ENCODE data around the gene PALB2.
A peak's percentile ranks its signal among the peaks of the same experiment; 100 is the strongest.
"Not testable (repeated sequence)": the region's sequence is repeated elsewhere in the genome, so short reads cannot be mapped to it uniquely, and the experiment has no call there.

PALB2 gene

DNA sequence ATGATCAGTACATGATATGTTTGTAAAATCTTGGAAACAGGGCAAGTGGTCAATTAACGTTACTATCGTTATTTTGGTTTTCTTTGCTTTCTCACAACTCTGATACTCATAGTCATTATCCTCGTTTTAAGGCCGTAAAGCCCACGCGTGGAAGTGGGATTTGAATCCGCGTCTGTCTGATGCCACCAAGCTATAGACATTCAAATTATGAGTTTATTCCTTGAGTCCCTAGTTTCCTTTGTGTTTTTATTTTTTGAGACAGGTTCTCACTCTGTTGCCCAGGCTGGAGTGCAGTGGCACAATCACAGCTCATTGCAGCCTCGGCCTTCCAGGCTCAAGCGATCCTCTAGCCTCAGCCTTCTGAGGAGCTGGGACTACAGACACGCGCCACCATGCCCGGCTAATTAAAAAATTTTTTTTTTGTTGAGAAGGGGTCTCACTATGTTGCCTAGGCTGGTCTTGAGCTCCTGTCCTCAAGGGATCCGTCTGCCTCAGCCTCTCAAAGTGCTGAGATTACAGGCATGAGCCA, 1.2 kb upstream of the PALB2 start:
- DNase-seq (ENCODE audit: low spot score), result no peak

DNA sequence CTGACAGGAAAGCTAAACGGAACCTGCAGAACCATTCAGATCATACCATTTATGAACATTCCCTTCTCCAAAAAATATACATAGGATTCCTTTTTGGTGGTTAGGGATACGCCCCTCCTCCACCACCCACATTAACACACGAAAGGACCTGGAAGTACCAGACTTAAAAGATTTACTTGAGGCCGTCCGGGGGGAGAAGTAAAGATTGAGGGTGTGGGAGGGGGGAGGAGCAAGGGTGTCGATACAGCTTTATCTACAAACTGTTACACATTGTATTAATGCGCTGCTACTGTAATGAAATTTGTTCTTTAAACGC, 537 bp downstream of the PALB2 start:
- DNase-seq (ENCODE audit: low spot score), result no peak

DNA sequence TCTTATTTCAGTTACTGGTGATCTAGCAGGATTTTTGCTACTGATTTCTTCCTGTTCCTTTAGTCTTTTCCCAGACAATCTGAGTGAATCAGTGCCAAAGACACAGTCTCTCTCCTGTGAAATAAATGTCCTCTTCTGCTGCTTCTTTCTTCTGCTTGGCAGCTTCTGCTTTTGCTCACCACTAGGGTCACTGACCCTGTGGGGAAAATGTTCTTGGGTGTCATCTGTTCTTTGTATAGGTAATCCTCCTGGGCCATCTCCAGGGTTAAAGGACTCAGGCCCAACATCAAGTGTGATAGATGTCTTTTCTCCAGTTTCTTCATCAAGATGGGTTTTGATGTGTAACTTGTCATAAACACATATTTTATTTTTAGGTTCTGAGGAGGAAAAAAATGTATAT, 5.2 kb downstream of the PALB2 start:
- no peak for DNase-seq (ENCODE audit: low spot score)

DNA sequence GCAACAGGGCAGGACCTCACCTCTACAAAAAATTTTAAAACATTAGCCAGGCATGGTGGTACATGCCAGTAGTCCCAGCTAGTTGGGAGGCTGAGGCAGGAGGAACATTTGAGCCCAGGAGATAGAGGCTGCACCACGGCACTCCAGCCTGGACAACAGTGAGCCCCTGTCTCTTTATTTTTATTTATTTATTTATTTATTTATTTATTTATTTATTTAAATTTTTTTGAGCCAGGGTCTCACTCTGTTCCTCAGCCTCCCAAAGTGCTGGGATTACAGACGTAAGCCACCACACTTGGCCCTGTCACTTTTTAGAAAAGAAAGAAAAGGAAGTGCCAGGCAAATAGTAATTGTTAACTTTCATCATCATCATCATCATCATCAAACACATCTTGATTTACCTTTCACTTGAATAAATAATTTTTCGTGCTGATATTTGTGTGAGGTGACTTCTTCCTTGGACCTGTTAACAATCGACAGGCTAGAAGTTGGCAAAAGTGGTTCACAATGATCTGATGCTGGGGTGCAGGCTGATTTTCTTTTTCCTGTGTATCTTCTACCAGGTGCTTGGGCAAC, 6.6 kb downstream of the PALB2 start:
- no peak for DNase-seq (ENCODE audit: low spot score)

DNA sequence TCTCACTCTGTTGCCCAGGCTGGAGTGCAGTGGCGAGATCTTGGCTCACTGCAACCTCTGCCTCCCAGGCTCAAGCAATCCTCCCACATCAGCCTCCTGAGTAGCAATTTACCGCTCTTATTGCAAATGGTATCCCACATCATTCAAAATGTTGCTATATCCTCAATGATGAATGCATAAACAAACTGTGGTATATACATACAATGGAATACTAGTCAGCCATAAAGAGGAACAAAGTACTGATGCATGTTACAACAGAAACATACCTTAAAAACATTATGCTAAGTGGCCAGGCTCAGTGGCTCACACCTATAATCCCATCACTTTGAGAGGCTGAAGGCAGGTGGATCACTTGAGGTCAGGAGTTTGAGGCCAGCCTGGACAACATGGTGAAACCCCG, 9.2 kb downstream of the PALB2 start:
- DNase-seq (ENCODE audit: low spot score), result not testable (repeated sequence)

DNA sequence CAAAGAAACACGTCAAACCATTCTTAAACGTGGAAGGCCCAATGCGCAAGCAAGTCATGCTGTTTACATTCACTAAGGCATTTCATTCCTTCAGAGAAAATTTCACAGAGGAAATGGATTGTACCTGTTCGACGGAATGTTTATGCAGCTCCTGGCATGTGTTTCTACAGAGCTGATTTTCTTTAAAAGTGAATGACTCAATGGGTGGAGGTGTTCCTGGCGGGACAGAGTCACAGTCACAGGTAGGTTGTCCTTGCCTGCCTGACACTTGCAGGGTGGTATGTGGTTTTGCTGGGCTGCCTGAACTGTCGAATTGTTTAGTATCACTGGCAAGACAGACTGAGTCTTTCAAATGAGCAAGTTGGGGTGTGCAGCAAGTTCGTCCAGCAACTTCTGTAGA, 11.6 kb downstream of the PALB2 start:
- no peak for DNase-seq (ENCODE audit: low spot score)

DNA sequence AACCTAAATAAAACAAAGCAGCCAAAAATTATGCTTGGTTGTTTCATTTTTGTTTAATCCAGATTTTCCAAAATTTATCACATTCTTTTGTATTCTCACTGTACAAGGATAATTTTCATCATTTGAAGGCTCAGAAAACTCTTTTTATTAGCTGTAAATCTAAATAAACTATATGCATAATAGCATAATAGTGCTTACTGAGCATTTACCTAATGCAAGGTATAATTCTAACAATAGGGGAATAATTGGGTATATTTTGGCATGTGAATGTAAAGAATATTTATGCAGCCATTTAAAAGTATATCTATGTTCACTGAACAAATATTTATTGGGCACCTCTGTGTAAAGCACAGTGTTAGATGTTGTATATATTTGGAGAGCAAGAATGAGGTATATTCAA, 17.0 kb downstream of the PALB2 start:
- no peak for DNase-seq (ENCODE audit: low spot score)

DNA sequence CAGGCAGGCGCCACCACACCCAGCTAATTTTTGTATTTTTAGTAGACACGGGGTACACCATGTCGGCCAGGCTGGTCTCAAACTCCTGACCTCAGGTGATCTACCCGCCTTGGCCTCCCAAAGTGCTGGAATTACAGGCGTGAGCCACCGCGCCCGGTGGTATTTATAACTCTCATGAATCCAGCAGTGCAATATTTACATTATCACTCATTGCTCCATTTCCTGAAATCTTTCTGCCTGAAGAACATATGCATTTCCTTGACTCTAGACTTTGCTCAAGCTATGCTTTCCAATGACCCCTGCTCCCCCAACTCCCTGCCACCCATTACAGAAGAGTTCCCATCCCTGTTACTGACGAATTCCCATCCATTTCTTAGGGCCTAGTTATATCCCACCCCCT, 25.3 kb downstream of the PALB2 start:
- no peak for DNase-seq (ENCODE audit: low spot score)

DNA sequence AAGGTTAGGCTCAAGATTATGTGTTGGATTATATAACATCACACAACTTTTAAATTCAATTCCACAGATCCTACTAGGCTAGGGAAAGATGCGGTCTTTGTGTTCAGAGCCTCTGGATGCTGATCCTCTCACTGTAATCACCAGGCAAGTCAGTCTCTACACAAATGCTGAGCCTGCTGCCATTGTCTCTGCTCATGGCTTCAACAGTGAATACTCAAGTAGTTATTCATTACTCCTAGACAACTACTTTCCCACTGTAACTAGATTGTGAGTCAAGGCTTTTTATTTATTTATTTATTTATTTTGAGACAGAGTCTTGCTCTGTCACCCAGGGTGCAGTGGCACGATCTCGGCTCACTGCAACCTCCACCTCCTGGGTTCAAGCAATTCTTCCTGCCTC, 29.2 kb downstream of the PALB2 start:
- no peak for DNase-seq (ENCODE audit: low spot score)

DNA sequence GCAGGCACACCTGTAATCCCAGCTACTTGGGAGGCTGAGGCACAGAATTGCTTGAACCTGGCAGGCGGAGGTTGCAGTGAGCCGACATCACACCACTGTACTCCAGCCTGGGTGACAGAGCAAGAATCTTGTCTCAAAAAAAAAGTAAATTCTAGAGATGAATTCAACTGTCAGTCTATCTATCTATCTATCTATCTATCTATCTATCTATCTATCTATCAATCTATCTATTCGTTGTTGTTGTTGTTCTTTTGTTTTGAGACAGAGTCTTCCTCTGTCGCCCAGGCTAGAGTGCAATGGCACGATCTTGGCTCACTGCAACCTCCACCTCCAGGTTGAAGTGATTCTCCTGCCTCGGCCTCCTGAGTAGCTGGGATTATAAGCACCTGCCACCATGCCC, 30.2 kb downstream of the PALB2 start:
- not testable (repeated sequence) for DNase-seq (ENCODE audit: low spot score)

DNA sequence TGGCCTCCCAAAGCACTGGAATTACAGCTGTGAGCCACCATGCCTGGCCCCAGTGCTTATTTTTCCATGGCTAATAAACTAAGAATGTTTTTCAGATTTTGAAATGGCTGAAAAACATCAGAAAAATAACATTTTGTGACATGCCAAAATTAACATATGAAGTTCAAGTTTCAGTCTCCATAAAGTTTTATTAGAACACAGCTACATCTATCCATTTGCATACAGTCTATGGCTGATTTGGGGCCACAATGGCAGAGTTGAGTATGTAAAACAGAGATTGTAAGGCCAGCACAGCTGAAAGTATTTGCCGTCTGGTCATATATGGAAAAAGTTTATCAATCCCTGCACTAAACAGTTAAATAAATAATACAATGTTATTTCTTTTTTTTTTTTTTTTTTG, 31.2 kb downstream of the PALB2 start:
- no peak for DNase-seq (ENCODE audit: low spot score)

DNA sequence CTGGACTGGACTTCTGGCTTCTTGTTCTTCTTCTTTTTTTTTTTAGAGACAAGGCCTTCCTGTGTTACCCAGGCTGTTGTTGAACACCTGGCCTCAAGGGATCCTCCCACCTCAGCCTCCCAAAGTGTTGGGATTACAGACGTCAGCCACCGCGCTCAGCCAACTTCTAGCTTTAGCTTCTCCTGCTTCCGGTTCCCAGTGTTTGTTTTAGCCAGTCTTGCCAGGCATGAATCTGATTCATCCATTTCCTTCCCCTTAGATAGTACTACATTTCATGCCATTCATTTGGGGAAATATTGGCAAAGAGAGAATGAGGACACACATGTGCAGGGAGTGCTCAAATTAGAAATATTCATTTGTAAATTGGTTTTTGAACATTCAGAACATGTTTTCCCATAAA, 32.9 kb downstream of the PALB2 start:
- DNase-seq (ENCODE audit: low spot score), result no peak

DNA sequence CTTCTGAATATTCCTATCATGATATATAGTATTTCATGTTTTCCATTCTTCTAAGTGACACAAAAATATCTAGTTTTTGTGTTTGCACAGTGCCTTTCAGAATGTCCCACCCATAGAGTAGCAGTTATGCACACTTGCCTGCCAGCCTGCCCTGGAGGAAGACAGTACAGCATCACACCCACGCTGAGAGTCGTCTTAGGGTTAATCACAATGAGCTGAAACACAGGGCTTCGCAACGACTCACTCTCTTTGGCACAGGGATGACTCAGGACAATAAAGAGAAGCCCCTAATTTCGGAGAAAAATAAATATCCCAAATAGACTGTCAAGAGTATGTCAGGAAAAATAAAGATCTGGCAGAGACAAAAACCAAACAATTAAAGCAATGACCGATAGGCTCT, 33.4 kb downstream of the PALB2 start:
- DNase-seq (ENCODE audit: low spot score), result no peak

DNA sequence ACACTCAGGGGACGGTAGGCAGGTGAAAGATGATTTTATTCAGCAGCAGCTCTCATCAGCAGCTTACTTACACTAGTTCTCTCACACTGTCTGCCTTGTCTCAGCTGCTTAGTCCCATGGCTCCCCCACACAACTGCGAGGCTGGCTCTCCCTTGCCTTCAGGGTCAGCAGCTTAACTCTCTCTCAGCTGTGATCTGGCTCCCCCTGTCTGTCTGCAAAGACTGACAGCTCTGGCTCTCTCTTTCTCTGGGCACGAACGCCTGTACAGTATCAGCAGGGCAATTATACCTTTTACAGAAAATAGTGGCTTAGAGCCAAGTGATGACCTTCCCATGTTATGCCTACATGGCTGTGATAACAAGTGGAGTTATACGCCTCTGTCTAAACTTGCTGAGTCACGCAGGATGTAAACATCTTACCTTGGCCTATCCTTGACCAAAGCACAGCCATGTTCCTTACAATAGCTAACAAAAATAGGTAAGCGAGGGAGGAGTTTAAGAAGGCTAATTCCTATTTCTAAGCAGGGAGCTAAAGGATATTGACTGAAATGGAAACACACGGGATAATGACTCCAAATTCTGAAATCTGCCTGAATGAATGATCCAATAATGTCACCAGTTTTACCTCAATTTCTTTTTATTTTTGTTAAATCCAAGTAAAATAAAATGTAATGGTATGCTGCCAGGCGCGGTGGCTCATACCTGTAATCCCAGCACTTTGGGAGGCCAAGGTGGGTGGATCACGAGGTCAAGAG, 43.9 kb downstream of the PALB2 start:
- peak; percentile 46 for DNase-seq (ENCODE audit: low spot score)

DNA sequence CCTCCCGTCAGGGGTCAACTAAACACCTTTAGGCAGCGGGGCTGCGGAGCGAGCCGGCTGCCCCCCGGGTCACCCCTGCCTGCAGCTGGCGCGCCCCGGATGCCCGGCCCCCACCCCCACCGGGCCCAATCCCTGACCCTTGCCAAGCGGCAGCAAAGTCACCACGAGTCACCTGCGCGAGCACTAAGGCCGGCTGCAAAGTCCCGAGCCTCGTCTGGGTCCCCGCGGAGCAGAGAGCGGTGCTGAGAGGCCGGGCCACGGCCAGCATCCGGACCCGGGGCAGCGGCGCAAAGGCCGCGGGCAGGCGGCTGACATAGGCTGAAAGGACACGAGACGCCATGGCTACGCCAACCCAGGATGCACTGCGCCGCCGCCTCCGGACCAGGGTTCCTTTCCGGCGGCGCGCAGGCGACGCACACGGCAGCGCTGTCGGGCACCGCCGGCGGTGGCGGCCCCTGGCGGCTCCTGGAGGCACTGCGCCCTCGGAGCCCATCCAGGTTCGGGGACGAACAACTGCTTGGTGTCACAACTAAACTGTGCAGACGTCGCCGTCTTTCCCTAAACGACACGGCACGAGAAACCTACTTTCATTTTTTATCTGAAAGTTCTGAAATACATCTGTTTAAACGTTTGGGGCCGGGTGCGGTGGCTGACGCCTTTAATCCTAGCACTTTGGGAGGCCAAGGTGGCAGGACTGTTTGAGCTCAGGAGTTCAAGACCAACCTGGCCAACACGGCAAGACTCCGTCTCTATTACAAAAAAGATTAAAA, 45.0 kb downstream of the PALB2 start, which contains the start of gene NDUFAB1:
NDUFAB1 (minus strand) TSS at position 366 of the 770 bp plus-strand sequence; CDS start at position 340, 26 bp downstream.
- peak; percentile 77 for DNase-seq (ENCODE audit: low spot score)

DNA sequence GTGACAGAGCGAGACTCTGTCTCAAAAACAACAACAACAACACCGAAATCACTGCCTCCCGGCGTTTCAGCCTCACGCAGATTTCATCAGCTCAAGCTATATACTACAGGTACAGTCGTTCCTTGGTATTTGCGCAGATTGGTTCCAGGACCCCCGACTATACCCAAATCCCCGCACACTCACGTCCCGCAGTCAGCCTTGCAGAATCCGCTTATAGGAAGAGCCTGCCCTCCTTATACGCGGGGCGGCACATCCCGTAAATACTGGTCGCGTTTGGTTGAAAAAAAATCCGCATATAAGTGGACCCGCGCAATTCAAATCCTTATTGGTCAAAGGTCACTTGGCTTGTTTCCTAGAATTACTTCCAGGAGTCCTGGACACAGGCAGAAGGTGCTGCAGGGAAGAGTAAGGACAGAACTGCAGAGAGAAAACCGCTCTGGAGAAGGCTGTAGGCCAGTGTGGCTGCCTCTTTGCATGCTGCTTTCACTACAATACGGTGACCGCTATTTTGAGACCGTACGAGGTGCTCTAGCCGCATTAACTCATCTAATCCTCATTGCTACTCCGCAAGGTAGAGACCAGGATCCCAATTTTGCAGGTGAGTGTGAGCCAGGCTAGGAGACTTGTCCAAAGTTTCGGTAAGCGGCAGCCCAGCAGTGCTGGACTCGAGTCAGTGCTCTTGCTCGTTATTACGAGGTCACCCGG, 45.7 kb downstream of the PALB2 start:
- no peak for DNase-seq (ENCODE audit: low spot score)

DNA sequence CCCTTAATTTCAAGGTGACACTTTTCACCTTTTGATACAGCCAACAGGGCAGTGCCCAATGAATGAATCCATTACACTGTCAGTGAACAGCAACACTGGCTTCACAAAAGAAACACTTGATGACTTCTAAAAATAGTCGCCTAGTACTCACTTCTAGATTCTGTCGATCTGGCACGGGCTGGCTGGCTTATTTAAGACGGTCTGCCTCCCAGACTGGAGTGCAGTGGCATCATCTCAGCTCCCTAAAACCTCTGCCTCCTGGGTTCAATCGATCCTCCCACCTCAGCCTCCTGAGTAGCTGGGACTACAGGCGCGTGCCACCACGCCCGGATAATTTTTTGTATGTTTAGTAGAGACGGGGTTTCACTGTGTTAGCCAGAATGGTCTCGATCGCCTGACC, 46.9 kb downstream of the PALB2 start:
- no peak for DNase-seq (ENCODE audit: low spot score)

DNA sequence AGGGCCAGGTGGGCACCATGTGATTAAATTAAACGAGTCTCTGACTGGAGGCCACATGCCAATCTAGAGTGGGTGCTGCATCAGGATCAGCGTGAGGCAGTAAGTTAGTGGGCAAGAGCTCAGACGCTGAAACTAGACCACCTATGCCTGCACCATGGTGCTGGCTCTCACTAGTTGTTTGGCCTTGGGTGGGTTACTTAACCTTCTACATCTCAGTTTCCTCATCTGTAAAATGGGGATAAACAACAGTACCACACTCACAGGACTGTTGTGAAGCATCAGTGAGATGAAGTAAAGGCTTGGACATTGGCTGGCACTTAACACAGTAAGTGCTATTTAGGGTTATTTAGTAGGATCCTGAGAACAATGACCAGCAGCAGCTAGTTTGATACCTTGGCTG, 50.9 kb downstream of the PALB2 start:
- no peak for DNase-seq (ENCODE audit: low spot score)

DNA sequence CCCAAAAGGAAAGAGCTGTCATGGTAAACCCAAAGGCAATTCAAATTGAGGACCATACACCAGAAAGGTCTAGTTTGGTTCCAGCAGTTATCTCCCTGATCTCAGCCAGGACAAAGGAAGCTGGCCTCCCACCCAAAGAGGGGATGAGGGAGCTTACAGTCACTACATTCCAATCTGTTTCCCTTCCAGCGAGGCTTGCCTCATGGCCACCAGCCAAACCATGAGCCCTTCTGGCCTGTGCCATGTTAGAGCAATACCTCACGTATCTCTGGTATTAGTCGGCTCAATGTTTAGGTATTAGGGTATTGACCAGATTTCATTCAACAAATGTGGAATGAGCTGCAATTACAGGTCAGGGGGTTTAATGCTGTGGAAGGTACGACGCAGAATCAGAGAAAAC, 53.4 kb downstream of the PALB2 start:
- DNase-seq (ENCODE audit: low spot score), result no peak

DNA sequence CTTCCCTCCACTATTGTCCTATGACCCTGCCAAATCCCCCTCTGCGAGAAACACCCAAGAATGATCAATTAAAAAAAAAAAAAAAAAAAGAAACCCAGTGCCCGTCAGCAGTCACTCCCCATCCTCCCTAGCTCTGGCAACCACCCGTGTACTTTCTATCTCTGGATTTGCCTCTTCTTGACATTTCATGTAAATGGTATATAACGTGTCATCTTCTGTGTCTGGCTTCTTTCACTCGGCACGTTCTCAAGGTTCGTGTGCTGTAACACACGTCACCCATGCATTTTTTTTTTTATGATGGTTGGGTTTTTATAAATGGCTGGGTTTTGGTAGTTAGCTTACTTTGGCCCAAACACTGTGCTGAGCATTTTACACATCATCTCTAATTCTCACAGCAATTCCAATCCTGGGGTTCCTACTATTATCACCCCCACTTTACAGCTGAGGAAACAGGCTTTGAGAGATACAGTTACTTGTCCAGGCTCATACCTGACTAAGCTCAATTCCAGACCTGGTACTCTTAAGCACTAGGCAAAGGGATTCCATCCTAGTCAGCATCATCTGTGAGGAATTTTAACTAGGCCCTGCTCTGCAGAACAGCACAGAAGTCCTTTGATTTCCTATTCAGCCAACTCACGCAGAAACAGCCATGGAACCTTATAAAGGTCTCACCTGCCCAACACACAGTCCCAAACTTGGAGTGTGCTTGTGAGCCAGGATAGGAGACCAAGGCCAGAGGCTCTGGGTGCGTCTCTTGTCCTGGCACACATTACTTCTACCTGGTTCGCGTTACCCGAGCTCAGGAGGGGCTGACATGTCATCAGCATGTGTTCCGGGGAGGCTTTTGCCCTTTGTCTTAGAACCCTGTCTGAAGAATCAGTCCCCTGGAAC, 56.7 kb downstream of the PALB2 start:
- DNase-seq (ENCODE audit: low spot score), result no peak

DNA sequence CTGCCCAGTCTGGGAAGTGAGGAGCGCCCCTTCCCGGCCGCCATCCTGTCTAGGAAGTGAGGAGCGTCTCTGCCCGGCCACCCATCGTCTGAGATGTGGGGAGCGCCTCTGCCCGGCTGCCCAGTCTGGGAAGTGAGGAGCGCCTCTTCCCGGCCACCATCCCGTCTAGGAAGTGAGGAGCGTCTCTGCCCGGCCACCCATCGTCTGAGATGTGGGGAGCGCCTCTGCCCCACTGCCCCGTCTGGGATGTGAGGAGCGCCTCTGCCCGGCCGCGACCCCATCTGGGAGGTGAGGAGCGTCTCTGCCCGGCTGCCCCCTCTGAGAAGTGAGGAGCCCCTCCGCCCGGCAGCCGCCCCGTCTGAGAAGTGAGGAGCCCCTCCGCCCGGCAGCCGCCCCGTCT, 57.8 kb downstream of the PALB2 start:
- not testable (repeated sequence) for DNase-seq (ENCODE audit: low spot score)
